HEK293 (cell line): ENCODE measurements around the gene STARD8.

Experiments used
- CTCF ChIP-seq: fragments of 450-650 bp; formaldehyde crosslinking; IDR thresholded peaks from 2 replicates; pipeline ENCODE4 v1.5.1; 2016; ENCODE audit warnings: missing biosample characterization, missing genetic modification characterization
- YY1 ChIP-seq: fragments of 450-650 bp; formaldehyde crosslinking; IDR thresholded peaks from 2 replicates; pipeline ENCODE4 v1.5.1; 2018; ENCODE audit warnings: missing biosample characterization, missing genetic modification characterization
- ZBTB11 ChIP-seq: fragments of 450-650 bp; formaldehyde crosslinking; conservative IDR thresholded peaks from 2 replicates; pipeline ENCODE4 v1.5.1; 2016; ENCODE audit warnings: low read depth, missing biosample characterization, missing genetic modification characterization
- ZNF174 ChIP-seq: fragments of 450-650 bp; formaldehyde crosslinking; IDR thresholded peaks from 2 replicates; pipeline ENCODE4 v1.5.0; 2017; ENCODE audit warnings: missing biosample characterization, mild to moderate bottlenecking, missing genetic modification characterization
- ZNF311 ChIP-seq: fragments of 450-650 bp; formaldehyde crosslinking; IDR thresholded peaks from 2 replicates; pipeline ENCODE4 v1.5.1; 2017; ENCODE audit warnings: missing biosample characterization, missing genetic modification characterization, borderline replicate concordance
- ZSCAN23 ChIP-seq: fragments of 450-650 bp; formaldehyde crosslinking; IDR thresholded peaks from 2 replicates; pipeline ENCODE4 v1.5.1; 2016; ENCODE audit warnings: missing biosample characterization, missing genetic modification characterization
- TF ChIP-seq, protein P1 (sequence below): fragments of 450-650 bp; IDR thresholded peaks from 2 replicates; pipeline ENCODE4 v1.5.1; 2018; ENCODE audit warnings: missing biosample characterization, mild to moderate bottlenecking, missing genetic modification characterization

DNA sequence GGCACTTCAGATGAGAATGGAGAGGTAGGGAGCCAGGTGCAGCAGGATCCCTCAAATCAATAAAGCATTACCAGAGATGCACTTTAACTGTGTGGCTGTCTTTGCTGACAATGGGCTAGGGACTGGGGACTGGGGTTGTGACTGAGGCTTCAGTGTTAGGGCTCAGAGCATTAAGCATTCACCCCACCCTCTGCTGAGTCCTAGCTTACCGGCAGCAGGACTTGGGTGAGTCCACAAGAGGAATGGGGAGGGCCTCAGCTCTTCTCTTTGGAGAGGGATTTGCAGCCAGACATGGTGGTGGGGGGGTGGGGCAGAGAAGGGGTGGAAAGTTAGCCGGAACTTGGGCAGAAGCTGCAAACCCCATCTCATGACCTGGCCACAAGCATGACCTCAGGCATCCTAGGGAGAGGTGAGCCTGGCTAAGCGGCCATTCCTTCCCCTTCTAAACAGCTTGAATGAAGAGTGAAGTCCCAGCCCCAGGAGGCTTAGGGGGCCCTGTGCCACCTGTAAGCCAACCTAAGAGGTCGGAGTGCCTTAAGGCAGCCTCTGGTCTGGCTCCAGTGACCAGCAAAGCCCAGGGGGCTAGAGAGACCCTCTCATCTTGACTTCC lies 78.4 kb downstream of the STARD8 start:
- TF ChIP-seq CTCF (no peak), YY1 (tag by site-specific recombination) (no peak), ZSCAN23 (tag by site-specific recombination) (no peak), ZNF311 (tag by site-specific recombination) (no peak), ZBTB11 (tag by site-specific recombination) (no peak), ZNF174 (tag by site-specific recombination) (no peak)
- TF ChIP-seq, protein P1, sequence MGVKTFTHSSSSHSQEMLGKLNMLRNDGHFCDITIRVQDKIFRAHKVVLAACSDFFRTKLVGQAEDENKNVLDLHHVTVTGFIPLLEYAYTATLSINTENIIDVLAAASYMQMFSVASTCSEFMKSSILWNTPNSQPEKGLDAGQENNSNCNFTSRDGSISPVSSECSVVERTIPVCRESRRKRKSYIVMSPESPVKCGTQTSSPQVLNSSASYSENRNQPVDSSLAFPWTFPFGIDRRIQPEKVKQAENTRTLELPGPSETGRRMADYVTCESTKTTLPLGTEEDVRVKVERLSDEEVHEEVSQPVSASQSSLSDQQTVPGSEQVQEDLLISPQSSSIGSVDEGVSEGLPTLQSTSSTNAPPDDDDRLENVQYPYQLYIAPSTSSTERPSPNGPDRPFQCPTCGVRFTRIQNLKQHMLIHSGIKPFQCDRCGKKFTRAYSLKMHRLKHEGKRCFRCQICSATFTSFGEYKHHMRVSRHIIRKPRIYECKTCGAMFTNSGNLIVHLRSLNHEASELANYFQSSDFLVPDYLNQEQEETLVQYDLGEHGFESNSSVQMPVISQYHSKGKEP, result no peak
